K562 (cell line): ENCODE results near the gene SLC48A1. TPM values are rescaled to one million over a fixed set of nuclear protein-coding genes. Genes with fewer than 3 reads are reported as not detected.

ENCODE experiments used
- ARID2 ChIP-seq: fragments of 450-650 bp; IDR thresholded peaks from 2 replicates; pipeline ENCODE4 v1.6.1; 2017; ENCODE audit warnings: antibody characterized with exemption, mild to moderate bottlenecking
- ATF3 ChIP-seq, 2 experiments: fragments of 450-650 bp in 1 of 2; sonication (generic) in 1 of 2; formaldehyde crosslinking in 1 of 2; IDR thresholded peaks in 1 of 2; conservative IDR thresholded peaks in 1 of 2; 2 replicates each; pipeline versions ENCODE4 v1.6.1 to v1.8.1; 2016 to 2023; ENCODE audit warnings: mild to moderate bottlenecking in 2 of 2, moderate library complexity in 2 of 2, inconsistent platforms in 1 of 2, missing genetic modification reagents in 1 of 2
- E2F5 ChIP-seq: sonication (generic); formaldehyde crosslinking; IDR thresholded peaks from 2 replicates; pipeline ENCODE4 v1.8.0; 2022; ENCODE audit warnings: mild to moderate bottlenecking, missing genetic modification reagents
- E4F1 ChIP-seq: fragments of 250-450 bp; sonication (Bioruptor Pico); IDR thresholded peaks from 2 replicates; pipeline ENCODE4 v1.5.0; 2021; ENCODE audit warnings: mild to moderate bottlenecking, borderline replicate concordance
- HDAC2 ChIP-seq: fragments of 450-650 bp; IDR thresholded peaks from 2 replicates; pipeline ENCODE4 v1.6.1; 2016; ENCODE audit warnings: mild to moderate bottlenecking
- HLTF ChIP-seq: fragments of 450-650 bp; IDR thresholded peaks from 2 replicates; pipeline ENCODE4 v1.6.1; 2016
- ILK ChIP-seq: fragments of 450-650 bp; IDR thresholded peaks from 2 replicates; pipeline ENCODE4 v1.6.1; 2016; ENCODE audit warnings: missing genetic modification characterization, low read depth, mild to moderate bottlenecking, missing compliant biosample characterization, moderate library complexity, borderline replicate concordance
- MAFF ChIP-seq: IDR thresholded peaks from 2 replicates; pipeline ENCODE4 v1.6.1; 2012; ENCODE audit warnings: low read length, improper control_type of control experiment
- MAZ ChIP-seq, 2 experiments: fragments of 450-650 bp in 1 of 2; sonication (generic) in 1 of 2; formaldehyde crosslinking; IDR thresholded peaks in 1 of 2; conservative IDR thresholded peaks in 1 of 2; 2 replicates each; pipeline versions ENCODE4 v1.4.0 to v1.5.0; 2020; ENCODE audit warnings: mild to moderate bottlenecking in 1 of 2, missing genetic modification reagents in 1 of 2
- MLLT1 ChIP-seq, 2 experiments: fragments of 450-650 bp; IDR thresholded peaks; 2 replicates each; pipeline ENCODE4 v1.6.1; 2016
- PHB ChIP-seq: fragments of 250-450 bp; sonication (Bioruptor Pico); IDR thresholded peaks from 2 replicates; pipeline ENCODE4 v1.5.0; 2021
- RB1 ChIP-seq: fragments of 450-650 bp; IDR thresholded peaks from 2 replicates; pipeline ENCODE4 v1.6.1; 2017; ENCODE audit warnings: low read depth, mild to moderate bottlenecking
- RBM34 ChIP-seq: fragments of 200-400 bp; formaldehyde crosslinking; IDR thresholded peaks from 2 replicates; pipeline ENCODE4 v1.6.1; 2018; ENCODE audit warnings: low read length, borderline replicate concordance; ENCODE audit not compliant: insufficient read depth
- TAF9B ChIP-seq: fragments of 450-650 bp; IDR thresholded peaks from 2 replicates; pipeline ENCODE4 v1.6.1; 2018; ENCODE audit warnings: mild to moderate bottlenecking; ENCODE audit not compliant: partially characterized antibody
- TBP ChIP-seq: optimal IDR thresholded peaks from 2 replicates; pipeline ENCODE3; 2011; ENCODE audit warnings: low read depth, low read length, improper control_type of control experiment
- TCF7 ChIP-seq: sonication (generic); IDR thresholded peaks from 2 replicates; pipeline ENCODE4 v1.6.1; 2016; ENCODE audit warnings: antibody characterized with exemption, borderline replicate concordance
- TCF7L2 ChIP-seq: fragments of 150-350 bp; IDR thresholded peaks from 2 replicates; pipeline ENCODE4 v1.6.1; 2016; ENCODE audit warnings: low read depth, mild to moderate bottlenecking, low read length, moderate library complexity
- ZNF124 ChIP-seq: sonication (generic); formaldehyde crosslinking; IDR thresholded peaks from 2 replicates; pipeline ENCODE4 v1.8.1; 2022; ENCODE audit warnings: missing genetic modification reagents
- ZNF197 ChIP-seq: fragments of 200-800 bp; sonication (Bioruptor generic); IDR thresholded peaks from 2 replicates; pipeline ENCODE4 v1.6.1; 2016; ENCODE audit warnings: low read depth, missing genetic modification characterization, missing compliant biosample characterization
- ZNF445 ChIP-seq: fragments of 250-450 bp; sonication (Bioruptor Pico); IDR thresholded peaks from 2 replicates; pipeline ENCODE4 v1.4.0; 2020; ENCODE audit warnings: low read depth, mild to moderate bottlenecking, moderate library complexity
- ZNF589 ChIP-seq: fragments of 200-800 bp; sonication (Bioruptor generic); IDR thresholded peaks from 2 replicates; pipeline ENCODE4 v1.6.1; 2016; ENCODE audit warnings: low read depth, missing genetic modification characterization, missing compliant biosample characterization
- ZNF655 ChIP-seq: fragments of 250-450 bp; sonication (Bioruptor Pico); IDR thresholded peaks from 2 replicates; pipeline ENCODE4 v1.5.0; 2021
- polyA plus RNA-seq, 8 experiments: library from polyadenylated mRNA; depleted of rRNA in 4 of 8; stranded (reverse) in 5 of 8; unstranded in 3 of 8; fragments of >200 nt; fragmentation: Nextera tagmentation in 2 of 8; fragmentation: Illumina TruSeq in 1 of 8; extraction: Ambion mirVana in 2 of 8; extraction: Trizol in 1 of 8; gene quantifications; 2 replicates each; pipeline versions ENCODE4 v1.2.1 to v1.2.3, GENCODE V29; 2011 to 2014; ENCODE audit warnings: inconsistent platforms in 1 of 8, missing spikeins in 1 of 8
- total RNA-seq, 7 experiments: library from RNA; depleted of rRNA in 6 of 7; stranded (reverse); fragments of >200 nt in 6 of 7; fragmentation: Illumina TruSeq in 2 of 7; extraction: Trizol in 2 of 7; gene quantifications; 2 replicates each; pipeline versions ENCODE4 v1.2.1 to v1.2.3, GENCODE V29; 2011 to 2021; ENCODE audit warnings: low replicate concordance in 1 of 7

The SLC48A1 gene
- total and polyA plus RNA-seq, 9 of the 15 experiments (the other 6 are each of a cell fraction or from before 2014, with no cell fraction given), result 10.7 to 37.5 (median 18.7) TPM

- peak; percentile 34; the same call in 1 of the 2 replicates for TF ChIP-seq E2F5 (CRISPR knock-in tag)
- TF ChIP-seq ZNF197 (CRISPR knock-in tag), result no peak
- TF ChIP-seq ILK (tag), result no peak
- no peak for TF ChIP-seq ZNF124 (CRISPR knock-in tag)
- TF ChIP-seq ZNF589 (CRISPR knock-in tag), result no peak
- TF ChIP-seq RB1, result 0 out of 2 replicates have a peak, but pooled peaks have one; percentile 55
- no peak for TF ChIP-seq HLTF
- no peak for TF ChIP-seq TBP
- TF ChIP-seq PHB (CRISPR knock-in tag), result no peak
- TF ChIP-seq RBM34, result no peak
- TF ChIP-seq TCF7L2, result no peak
- TF ChIP-seq MAZ (CRISPR knock-in tag; conservative IDR thresholded peaks at IDR 0.05 in 1 of 2, IDR thresholded peaks at IDR 0.05 in 1 of 2), result peak in 1 of 2 experiments; percentile 66; a peak in 2 of 4 replicates
- TF ChIP-seq ZNF655, result no peak
- TF ChIP-seq ARID2, result peak; percentile 70; the same call in 1 of the 2 replicates
- no peak for TF ChIP-seq MAFF
- no peak for TF ChIP-seq HDAC2
- TF ChIP-seq ZNF445, result no peak
- TF ChIP-seq ATF3 (IDR thresholded peaks at IDR 0.05), result no peak
- no peak for TF ChIP-seq ATF3 (CRISPR knock-in tag; conservative IDR thresholded peaks at IDR 0.05)
- no peak for TF ChIP-seq MLLT1 (IDR thresholded peaks at IDR 0.05)
- no peak for TF ChIP-seq E4F1 (CRISPR knock-in tag)
- no peak for TF ChIP-seq TCF7
- TF ChIP-seq TAF9B, result no peak
Measured at GRCh38 chr12:47779301-47779942, 6.4 kb downstream of the SLC48A1 start (continued).
